ENCODE data around the gene SPG11. TPM values are rescaled to one million over a fixed set of nuclear protein-coding genes. Genes with fewer than 3 reads are reported as not detected.

SPG11 gene
- total and polyA plus RNA-seq, 7 donors, result 12.9 to 88.1 (median 56.7) TPM

- no peaks in the 10 kb centered on the region for H3K4me1 ChIP-seq
- TF ChIP-seq POLR2A (IDR thresholded peaks at IDR 0.05) (no peak), EP300 (IDR thresholded peaks at IDR 0.05) (no peak), CTCF (IDR thresholded peaks at IDR 0.05) (no peak), POLR2AphosphoS5 (IDR thresholded peaks at IDR 0.05) (no peak)
- WGBS, 2 donors, result 87 to 90% methylated on average over 1 of the region's 1 CpG
Measured at GRCh38 chr15:44620081-44620480, 43.4 kb downstream of the SPG11 start.

DNA sequence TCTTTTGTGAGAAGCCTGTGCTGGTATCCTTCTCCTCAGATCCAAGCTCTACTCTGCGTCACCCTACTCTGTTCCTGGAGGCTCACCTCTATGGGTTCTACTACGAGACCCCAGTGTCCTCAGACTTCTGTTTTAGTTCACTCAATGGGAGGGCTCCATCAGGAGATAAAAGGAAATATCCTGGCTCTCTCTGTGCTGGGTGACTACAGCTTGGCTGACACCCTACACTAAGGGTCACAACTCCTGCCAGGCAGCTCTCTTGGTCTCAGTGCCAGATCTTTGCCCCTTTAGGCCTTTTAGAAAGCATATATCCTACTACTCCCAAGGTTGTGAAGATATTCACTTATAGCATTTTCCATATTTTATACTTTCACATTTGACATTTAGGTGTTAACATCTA lies 46.5 kb downstream of the SPG11 start:
- Histone ChIP-seq H3K9me3 (no peaks in the 10 kb centered on the region), H3K27ac (no peak overlapping the region), H3K27me3 (no peaks in the 10 kb centered on the region), H3K36me3 (peaks cover 8 to 96% (median 44%) of the 10 kb centered on the region in 4 donors), H3K4me3 (no peak overlapping the region), H3K4me1 (no peaks in the 10 kb centered on the region)
- TF ChIP-seq POLR2A (IDR thresholded peaks at IDR 0.05) (no peak), CTCF (IDR thresholded peaks at IDR 0.05) (no peak), POLR2AphosphoS5 (IDR thresholded peaks at IDR 0.05) (no peak), EP300 (IDR thresholded peaks at IDR 0.05) (no peak)
- WGBS, 2 donors, result 97% methylated on average over 2 of the region's 2 CpGs
- intact Hi-C loops (cut with DNase I), result no loop called here
- no peak for DNase-seq

More at GRCh38 chr15:44620081-44620480, 43.4 kb downstream of the SPG11 start:
- no peak overlapping the region for H3K27ac ChIP-seq
- no peaks in the 10 kb centered on the region for H3K9me3 ChIP-seq
- peaks cover 9 to 94% (median 35%) of the 10 kb centered on the region in 4 donors for H3K36me3 ChIP-seq
- H3K27me3 ChIP-seq, result no peaks in the 10 kb centered on the region
- DNase-seq, result no peak
- intact Hi-C loops (cut with DNase I), result no loop called here
- no peak overlapping the region for H3K4me3 ChIP-seq

DNA sequence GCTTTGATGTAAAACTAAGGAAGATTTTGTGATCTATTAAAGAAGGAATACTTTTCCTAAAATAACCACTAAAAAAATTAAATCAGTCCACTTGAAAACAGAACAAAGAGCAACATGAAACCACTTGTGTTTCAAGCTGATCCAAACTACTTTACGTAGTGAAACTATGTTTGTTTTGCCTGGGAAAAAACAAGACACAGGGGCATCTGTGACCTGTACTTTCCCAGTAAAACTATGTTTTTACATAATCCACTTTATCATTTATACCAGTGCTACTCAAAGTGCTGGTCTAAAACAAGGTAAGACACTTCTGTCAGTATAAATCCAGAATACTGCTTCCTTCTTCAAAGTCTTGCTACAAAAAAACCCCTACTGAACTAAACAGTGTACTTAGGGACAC lies 56.7 kb downstream of the SPG11 start:
- Histone ChIP-seq H3K4me1 (no peaks in the 10 kb centered on the region), H3K27ac (no peak overlapping the region), H3K27me3 (no peaks in the 10 kb centered on the region), H3K36me3 (peaks cover 15 to 91% (median 40%) of the 10 kb centered on the region in 4 donors), H3K4me3 (no peak overlapping the region), H3K9me3 (no peaks in the 10 kb centered on the region)
- DNase-seq, result no peak
- no peak for TF ChIP-seq POLR2A (IDR thresholded peaks at IDR 0.05)
- TF ChIP-seq EP300 (IDR thresholded peaks at IDR 0.05), result no peak
- TF ChIP-seq POLR2AphosphoS5 (IDR thresholded peaks at IDR 0.05), result no peak
- no peak for TF ChIP-seq CTCF (IDR thresholded peaks at IDR 0.05)
- WGBS, 2 donors, result 91% methylated on average over 1 of the region's 1 CpG
- intact Hi-C loops (cut with DNase I), result no loop called here

- no peak for DNase-seq
- Histone ChIP-seq H3K36me3 (peaks cover 4 to 94% (median 33%) of the 10 kb centered on the region in 4 donors), H3K27ac (no peak overlapping the region), H3K9me3 (no peaks in the 10 kb centered on the region), H3K4me3 (no peak overlapping the region), H3K4me1 (no peaks in the 10 kb centered on the region), H3K27me3 (no peaks in the 10 kb centered on the region)
- intact Hi-C loops (cut with DNase I), result no loop called here
- no peak for TF ChIP-seq POLR2A (IDR thresholded peaks at IDR 0.05)
- TF ChIP-seq EP300 (IDR thresholded peaks at IDR 0.05), result no peak
- WGBS, 2 donors, result 96 to 99% methylated on average over 2 of the region's 2 CpGs
Measured at GRCh38 chr15:44603126-44603525, 60.3 kb downstream of the SPG11 start.

DNA sequence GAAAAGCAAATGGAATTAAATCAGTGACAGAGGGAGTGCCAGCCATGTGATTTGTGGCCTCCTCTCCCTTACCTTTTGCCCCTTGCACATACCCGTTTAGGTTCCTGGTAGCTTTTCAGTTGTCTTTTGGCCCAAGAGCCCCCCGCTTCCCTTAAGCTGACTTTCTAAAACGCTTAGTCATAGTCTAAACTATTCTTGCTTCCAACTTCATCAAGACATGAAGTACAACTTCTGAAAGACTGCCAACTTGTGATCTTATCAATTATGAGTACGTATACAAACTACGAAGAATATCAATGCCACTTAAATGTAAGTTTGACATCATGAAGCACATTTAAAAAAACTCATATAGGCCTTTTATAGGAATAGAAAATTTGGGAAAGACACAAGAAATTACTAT lies 64.6 kb downstream of the SPG11 start:
- H3K27ac ChIP-seq, result no peak overlapping the region
- intact Hi-C loops (cut with DNase I), result no loop called here
- DNase-seq, result no peak
- WGBS, 2 donors, result 73 to 80% methylated on average over 5 of the region's 5 CpGs
- no peaks in the 10 kb centered on the region for H3K4me1 ChIP-seq
- no peaks in the 10 kb centered on the region for H3K27me3 ChIP-seq
- no peak for TF ChIP-seq POLR2AphosphoS5 (IDR thresholded peaks at IDR 0.05)
- no peak for TF ChIP-seq CTCF (IDR thresholded peaks at IDR 0.05)
- no peak for TF ChIP-seq EP300 (IDR thresholded peaks at IDR 0.05)
- no peak for TF ChIP-seq POLR2A (IDR thresholded peaks at IDR 0.05)
- H3K9me3 ChIP-seq, result no peaks in the 10 kb centered on the region
- no peak overlapping the region for H3K4me3 ChIP-seq
- H3K36me3 ChIP-seq, result peaks cover 13 to 96% (median 32%) of the 10 kb centered on the region in 4 donors
